K562 (cell line): ENCODE results near the gene CYB5D1. TPM values are rescaled to one million over a fixed set of nuclear protein-coding genes. Genes with fewer than 3 reads are reported as not detected.
A peak's percentile ranks its signal among the peaks of the same experiment; 100 is the strongest.

Experiments used
- ARID1B ChIP-seq: fragments of 450-650 bp; IDR thresholded peaks from 2 replicates; pipeline ENCODE4 v1.6.1; 2016; ENCODE audit warnings: antibody characterized with exemption, mild to moderate bottlenecking, inconsistent platforms
- BDP1 ChIP-seq: IDR thresholded peaks from 3 replicates; pipeline ENCODE4 v1.6.1; 2011; ENCODE audit not compliant: insufficient read length, insufficient read depth
- BHLHE40 ChIP-seq: IDR thresholded peaks from 2 replicates; pipeline ENCODE4 v1.6.1; 2011; ENCODE audit warnings: low read length, improper control_type of control experiment
- BRF2 ChIP-seq: IDR thresholded peaks from 3 replicates; pipeline ENCODE4 v1.6.1; 2011; ENCODE audit warnings: borderline replicate concordance, mild to moderate bottlenecking; ENCODE audit not compliant: insufficient read length, insufficient read depth
- E4F1 ChIP-seq: fragments of 250-450 bp; sonication (Bioruptor Pico); IDR thresholded peaks from 2 replicates; pipeline ENCODE4 v1.5.0; 2021; ENCODE audit warnings: mild to moderate bottlenecking, borderline replicate concordance
- ESRRB ChIP-seq: fragments of 250-450 bp; sonication (Bioruptor Pico); IDR thresholded peaks from 2 replicates; pipeline ENCODE4 v1.5.0; 2020; ENCODE audit warnings: mild to moderate bottlenecking, moderate library complexity, borderline replicate concordance
- FOS ChIP-seq: IDR thresholded peaks from 3 replicates; pipeline ENCODE4 v1.6.1; 2011; ENCODE audit not compliant: insufficient read length; ENCODE audit errors: extremely low read depth
- GABPB2 ChIP-seq: fragments of 250-450 bp; sonication (Bioruptor Pico); conservative IDR thresholded peaks from 2 replicates; pipeline ENCODE4 v1.5.1; 2021; ENCODE audit warnings: mild to moderate bottlenecking
- GATA2 ChIP-seq: sonication (generic); formaldehyde crosslinking; IDR thresholded peaks from 2 replicates; pipeline ENCODE4 v1.4.0; 2020; ENCODE audit warnings: mild to moderate bottlenecking, missing genetic modification reagents
- GATAD2A ChIP-seq: fragments of 450-650 bp; IDR thresholded peaks from 2 replicates; pipeline ENCODE4 v1.6.1; 2017
- GATAD2B ChIP-seq: fragments of 450-650 bp; IDR thresholded peaks from 2 replicates; pipeline ENCODE4 v1.6.1; 2017; ENCODE audit warnings: mild to moderate bottlenecking, borderline replicate concordance
- KLF13 ChIP-seq: fragments of 450-650 bp; IDR thresholded peaks from 2 replicates; pipeline ENCODE4 v1.6.1; 2016; ENCODE audit warnings: missing genetic modification characterization, low read depth, mild to moderate bottlenecking, missing compliant biosample characterization, moderate library complexity, borderline replicate concordance
- MAZ ChIP-seq, 2 experiments: fragments of 450-650 bp in 1 of 2; sonication (generic) in 1 of 2; formaldehyde crosslinking; IDR thresholded peaks in 1 of 2; conservative IDR thresholded peaks in 1 of 2; 2 replicates each; pipeline versions ENCODE4 v1.4.0 to v1.5.0; 2020; ENCODE audit warnings: mild to moderate bottlenecking in 1 of 2, missing genetic modification reagents in 1 of 2
- NCOR1 ChIP-seq: fragments of 450-650 bp; IDR thresholded peaks from 2 replicates; pipeline ENCODE4 v1.6.1; 2016; ENCODE audit warnings: mild to moderate bottlenecking, moderate library complexity
- PHB ChIP-seq: fragments of 250-450 bp; sonication (Bioruptor Pico); IDR thresholded peaks from 2 replicates; pipeline ENCODE4 v1.5.0; 2021
- PHF20 ChIP-seq: fragments of 450-650 bp; IDR thresholded peaks from 2 replicates; pipeline ENCODE4 v1.6.1; 2018; ENCODE audit not compliant: partially characterized antibody
- PHTF2 ChIP-seq: fragments of 250-450 bp; sonication (Bioruptor Pico); IDR thresholded peaks from 2 replicates; pipeline ENCODE4 v1.5.0; 2021; ENCODE audit warnings: mild to moderate bottlenecking
- POLR3A ChIP-seq: IDR thresholded peaks from 2 replicates; pipeline ENCODE4 v1.6.1; 2011; ENCODE audit warnings: borderline replicate concordance, mild to moderate bottlenecking, moderate library complexity; ENCODE audit not compliant: insufficient read length, insufficient read depth; ENCODE audit errors: extremely low read depth
- RFX5 ChIP-seq: IDR thresholded peaks from 2 replicates; pipeline ENCODE4 v1.6.1; 2011; ENCODE audit warnings: low read depth, mild to moderate bottlenecking, improper control_type of control experiment, low read length
- SREBF1 ChIP-seq: fragments of 150-350 bp; IDR thresholded peaks from 2 replicates; pipeline ENCODE4 v1.6.1; 2014; ENCODE audit warnings: antibody characterized with exemption, low read depth, low read length, borderline replicate concordance
- STAT5A ChIP-seq: IDR thresholded peaks from 2 replicates; pipeline ENCODE4 v1.6.1; 2012; ENCODE audit warnings: low read length, inconsistent platforms, borderline replicate concordance
- TAL1 ChIP-seq: fragments of 450-650 bp; IDR thresholded peaks from 2 replicates; pipeline ENCODE4 v1.6.1; 2016; ENCODE audit warnings: mild to moderate bottlenecking
- XRCC4 ChIP-seq: IDR thresholded peaks from one replicate; pipeline ENCODE4 v1.6.1; 2011; ENCODE audit not compliant: insufficient read depth, insufficient read length; ENCODE audit errors: extremely low read depth
- ZBTB1 ChIP-seq: sonication (generic); formaldehyde crosslinking; IDR thresholded peaks from 2 replicates; pipeline ENCODE4 v1.8.1; 2023; ENCODE audit warnings: missing genetic modification reagents, low read depth, mild to moderate bottlenecking, borderline replicate concordance
- ZNF140 ChIP-seq: fragments of 250-450 bp; sonication (Bioruptor Pico); IDR thresholded peaks from 2 replicates; pipeline ENCODE4 v1.8.0; 2021; ENCODE audit warnings: moderate library complexity, mild to moderate bottlenecking, inconsistent platforms
- ZNF217 ChIP-seq: sonication (generic); formaldehyde crosslinking; IDR thresholded peaks from 2 replicates; pipeline ENCODE4 v1.8.0; 2022; ENCODE audit warnings: mild to moderate bottlenecking, missing genetic modification reagents
- ZNF551 ChIP-seq: fragments of 250-450 bp; sonication (Bioruptor Pico); IDR thresholded peaks from 2 replicates; pipeline ENCODE4 v1.5.0; 2021; ENCODE audit warnings: mild to moderate bottlenecking, moderate library complexity
- ZNF584 ChIP-seq: fragments of 200-800 bp; sonication (Bioruptor generic); IDR thresholded peaks from 2 replicates; pipeline ENCODE4 v1.6.1; 2016; ENCODE audit warnings: low read depth, mild to moderate bottlenecking, missing genetic modification characterization, missing compliant biosample characterization
- ZNF699 ChIP-seq: fragments of 250-450 bp; sonication (Bioruptor Pico); IDR thresholded peaks from 2 replicates; pipeline ENCODE4 v1.8.0; 2021; ENCODE audit warnings: mild to moderate bottlenecking, moderate library complexity; ENCODE audit not compliant: insufficient replicate concordance
- ZNF717 ChIP-seq: fragments of 250-450 bp; sonication (Bioruptor Pico); IDR thresholded peaks from 2 replicates; pipeline ENCODE4 v1.5.0; 2021
- polyA plus RNA-seq, 8 experiments: library from polyadenylated mRNA; depleted of rRNA in 4 of 8; stranded (reverse) in 5 of 8; unstranded in 3 of 8; fragments of >200 nt; fragmentation: Nextera tagmentation in 2 of 8; fragmentation: Illumina TruSeq in 1 of 8; extraction: Ambion mirVana in 2 of 8; extraction: Trizol in 1 of 8; gene quantifications; 2 replicates each; pipeline versions ENCODE4 v1.2.1 to v1.2.3, GENCODE V29; 2011 to 2014; ENCODE audit warnings: inconsistent platforms in 1 of 8, missing spikeins in 1 of 8
- total RNA-seq, 7 experiments: library from RNA; depleted of rRNA in 6 of 7; stranded (reverse); fragments of >200 nt in 6 of 7; fragmentation: Illumina TruSeq in 2 of 7; extraction: Trizol in 2 of 7; gene quantifications; 2 replicates each; pipeline versions ENCODE4 v1.2.1 to v1.2.3, GENCODE V29; 2011 to 2021; ENCODE audit warnings: low replicate concordance in 1 of 7

The CYB5D1 gene
- total and polyA plus RNA-seq, 9 of the 15 experiments (the other 6 are each of a cell fraction or from before 2014, with no cell fraction given) = 2.4 to 7.9 (median 5.7) TPM

GRCh38 chr17:7841396-7841914 lies 16.3 kb upstream of the CYB5D1 start (continued):
- TF ChIP-seq NCOR1 (peak; percentile 79), ZNF140 (no peak), MAZ (CRISPR knock-in tag; conservative IDR thresholded peaks at IDR 0.05 in 1 of 2, IDR thresholded peaks at IDR 0.05 in 1 of 2) (peak in 1 of 2 experiments; percentile 58; a peak in 3 of 4 replicates), PHTF2 (CRISPR knock-in tag) (no peak), BDP1 (no peak), E4F1 (CRISPR knock-in tag) (no peak), RFX5 (no peak), FOS (no peak), GATAD2B (no peak), GATA2 (CRISPR knock-in tag) (peak; percentile 70), ZNF699 (CRISPR knock-in tag) (no peak), GABPB2 (CRISPR knock-in tag) (no peak), GATAD2A (no peak), STAT5A (no peak), BHLHE40 (peak; percentile 73; the same call in 1 of the 2 replicates), PHB (CRISPR knock-in tag) (no peak), XRCC4 (no peak), KLF13 (tag) (no peak), BRF2 (no peak), POLR3A (no peak), ARID1B (peak; percentile 31), TAL1 (no peak), ZBTB1 (CRISPR knock-in tag) (no peak), SREBF1 (no peak), PHF20 (no peak), ZNF551 (CRISPR knock-in tag) (no peak), ZNF584 (CRISPR knock-in tag) (no peak), ZNF717 (CRISPR knock-in tag) (no peak), ZNF217 (CRISPR knock-in tag) (no peak), ESRRB (CRISPR knock-in tag) (no peak)
